ENCODE measurements around the gene TRAF4. TPM values are rescaled to one million over a fixed set of nuclear protein-coding genes. Genes with fewer than 3 reads are reported as not detected.

Gene TRAF4
- total RNA-seq, 1 donor: 47.0 TPM

GRCh38 chr17:28758411-28759121, 14.8 kb downstream of the TRAF4 start:
- Histone ChIP-seq H3K4me3 (ENCODE audit: insufficient read depth, low read length) (no peak overlapping the region), H4K20me1 (ENCODE audit: insufficient read depth, low read length) (peaks cover 30% of the 10 kb centered on the region), H3K4me1 (ENCODE audit: insufficient read depth, low read length) (peaks cover 9% of the 10 kb centered on the region), H3K27ac (ENCODE audit: low read depth, low read length) (no peak overlapping the region), H3K36me3 (ENCODE audit: insufficient read depth, low read length) (peaks cover 37% of the 10 kb centered on the region), H3K27me3 (ENCODE audit: insufficient read depth, low read length) (no peaks in the 10 kb centered on the region), H2AFZ (ENCODE audit: low read length) (no peak overlapping the region), H3K4me2 (ENCODE audit: insufficient read depth, low read length) (no peak overlapping the region), H3K9me3 (ENCODE audit: low read depth, low read length) (no peaks in the 10 kb centered on the region), H3K79me2 (ENCODE audit: insufficient read depth, low read length) (peaks cover 8% of the 10 kb centered on the region)
- no peak for TF ChIP-seq CTCF (IDR thresholded peaks at IDR 0.05; ENCODE audit: extremely low read depth, low read depth, low read length)
- peak; percentile 15 for DNase-seq (ENCODE audit: insufficient read length, low spot score, missing footprints)

- Histone ChIP-seq H3K27ac (ENCODE audit: low read depth, low read length) (no peak overlapping the region), H3K79me2 (ENCODE audit: insufficient read depth, low read length) (peaks cover 8% of the 10 kb centered on the region), H3K4me2 (ENCODE audit: insufficient read depth, low read length) (no peak overlapping the region), H4K20me1 (ENCODE audit: insufficient read depth, low read length) (peaks cover 31% of the 10 kb centered on the region), H3K36me3 (ENCODE audit: insufficient read depth, low read length) (peaks cover 37% of the 10 kb centered on the region), H2AFZ (ENCODE audit: low read length) (no peak overlapping the region), H3K4me3 (ENCODE audit: insufficient read depth, low read length) (no peak overlapping the region), H3K27me3 (ENCODE audit: insufficient read depth, low read length) (no peaks in the 10 kb centered on the region), H3K4me1 (ENCODE audit: insufficient read depth, low read length) (peaks cover 9% of the 10 kb centered on the region), H3K9me3 (ENCODE audit: low read depth, low read length) (no peaks in the 10 kb centered on the region)
- DNase-seq (ENCODE audit: insufficient read length, low spot score, missing footprints): peak; percentile 42
- TF ChIP-seq CTCF (IDR thresholded peaks at IDR 0.05; ENCODE audit: extremely low read depth, low read depth, low read length): no peak
Measured at GRCh38 chr17:28759256-28759865, 15.6 kb downstream of the TRAF4 start.

- TF ChIP-seq CTCF (IDR thresholded peaks at IDR 0.05; ENCODE audit: extremely low read depth, low read depth, low read length): no peak
- H3K36me3 ChIP-seq (ENCODE audit: insufficient read depth, low read length): peaks cover 40% of the 10 kb centered on the region
- no peaks in the 10 kb centered on the region for H3K9me3 ChIP-seq (ENCODE audit: low read depth, low read length)
- H4K20me1 ChIP-seq (ENCODE audit: insufficient read depth, low read length): peaks cover 30% of the 10 kb centered on the region
- no peak overlapping the region for H2AFZ ChIP-seq (ENCODE audit: low read length)
- no peaks in the 10 kb centered on the region for H3K27me3 ChIP-seq (ENCODE audit: insufficient read depth, low read length)
- peak; percentile 71 for DNase-seq (ENCODE audit: insufficient read length, low spot score, missing footprints)
- H3K4me2 ChIP-seq (ENCODE audit: insufficient read depth, low read length): no peak overlapping the region
- no peak overlapping the region for H3K4me3 ChIP-seq (ENCODE audit: insufficient read depth, low read length)
- no peak overlapping the region for H3K27ac ChIP-seq (ENCODE audit: low read depth, low read length)
- peaks cover 8% of the 10 kb centered on the region for H3K79me2 ChIP-seq (ENCODE audit: insufficient read depth, low read length)
- H3K4me1 ChIP-seq (ENCODE audit: insufficient read depth, low read length): peaks cover 5% of the 10 kb centered on the region
Measured at GRCh38 chr17:28760601-28761562, 17.1 kb downstream of the TRAF4 start.
